Measurements from ENCODE around the gene TLE5.
"Not testable (repeated sequence)": the region's sequence is repeated elsewhere in the genome, so short reads cannot be mapped to it uniquely, and the experiment has no call there.

The TLE5 gene

DNA sequence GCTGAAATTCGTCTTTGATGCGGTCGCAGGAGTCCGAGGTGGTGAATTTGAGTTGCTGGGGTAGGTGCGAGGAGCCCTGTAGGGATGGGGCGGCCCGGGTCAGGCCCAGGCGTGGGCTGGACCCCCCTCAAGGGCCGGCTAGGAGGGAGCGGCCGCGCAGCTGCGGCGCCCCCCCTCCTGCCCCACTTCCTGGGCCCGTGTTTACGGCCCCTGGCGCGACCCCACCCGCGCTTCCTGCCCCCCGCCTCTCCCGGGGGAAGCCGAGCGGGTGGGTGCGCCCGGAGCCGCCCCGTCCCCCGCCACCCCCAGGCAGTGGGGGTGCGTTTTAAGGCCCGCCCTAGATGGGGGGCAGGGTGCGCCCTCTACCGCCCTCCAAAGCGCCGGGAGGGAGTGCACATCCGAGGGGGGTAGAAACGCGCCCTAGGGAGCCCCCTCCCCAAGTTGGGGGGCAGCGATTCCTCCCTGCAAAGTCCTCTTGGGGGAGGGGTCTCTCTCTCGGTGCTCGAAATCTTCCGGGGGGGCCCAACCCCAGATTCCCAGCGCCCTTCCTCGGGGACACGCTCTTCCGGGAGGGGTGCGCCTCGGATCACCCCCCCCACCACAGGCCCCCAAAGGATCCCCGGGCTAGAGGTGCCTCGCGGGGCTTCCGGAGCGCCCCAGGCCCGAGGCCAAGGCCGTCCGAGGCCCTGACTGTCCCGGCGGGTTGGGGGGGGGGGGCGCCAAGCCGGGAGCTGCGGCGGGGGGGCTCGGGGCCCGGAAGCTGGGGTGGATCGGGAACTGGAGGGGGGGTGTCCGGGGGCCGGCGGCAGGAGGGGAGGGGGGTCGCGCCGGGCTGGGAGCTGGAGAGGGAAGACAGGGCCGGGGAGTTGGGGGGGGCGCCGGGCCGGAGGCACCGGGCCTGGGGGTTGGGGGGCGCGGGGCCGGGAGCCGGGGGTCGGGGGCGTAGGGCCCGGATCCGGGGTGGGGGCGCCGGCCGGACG, 823 bp downstream of the TLE5 start:
- DNase-seq (ENCODE audit: low read depth): no peak

DNA sequence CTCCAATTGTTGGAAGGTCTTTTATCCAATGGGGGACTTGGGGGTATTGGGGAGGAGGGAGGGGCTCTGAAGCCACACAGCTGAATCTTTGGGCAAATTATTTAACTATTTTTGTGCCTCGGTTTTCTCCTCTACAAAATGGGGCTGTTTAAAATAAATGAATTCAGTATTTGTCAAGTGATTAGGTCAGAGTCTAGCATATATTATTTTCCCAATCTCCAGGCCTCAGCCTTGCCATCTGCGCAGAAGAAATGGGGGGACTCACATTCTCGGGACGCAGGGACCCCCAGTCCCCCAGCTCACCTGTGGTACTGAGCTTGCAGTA, 1.5 kb downstream of the TLE5 start:
- DNase-seq (ENCODE audit: low read depth): no peak

- no peak for DNase-seq (ENCODE audit: low read depth)
Measured at GRCh38 chr19:3059653-3060052, 2.6 kb downstream of the TLE5 start.

- DNase-seq (ENCODE audit: low read depth): no peak
Measured at GRCh38 chr19:3058821-3059314, 3.4 kb downstream of the TLE5 start.

DNA sequence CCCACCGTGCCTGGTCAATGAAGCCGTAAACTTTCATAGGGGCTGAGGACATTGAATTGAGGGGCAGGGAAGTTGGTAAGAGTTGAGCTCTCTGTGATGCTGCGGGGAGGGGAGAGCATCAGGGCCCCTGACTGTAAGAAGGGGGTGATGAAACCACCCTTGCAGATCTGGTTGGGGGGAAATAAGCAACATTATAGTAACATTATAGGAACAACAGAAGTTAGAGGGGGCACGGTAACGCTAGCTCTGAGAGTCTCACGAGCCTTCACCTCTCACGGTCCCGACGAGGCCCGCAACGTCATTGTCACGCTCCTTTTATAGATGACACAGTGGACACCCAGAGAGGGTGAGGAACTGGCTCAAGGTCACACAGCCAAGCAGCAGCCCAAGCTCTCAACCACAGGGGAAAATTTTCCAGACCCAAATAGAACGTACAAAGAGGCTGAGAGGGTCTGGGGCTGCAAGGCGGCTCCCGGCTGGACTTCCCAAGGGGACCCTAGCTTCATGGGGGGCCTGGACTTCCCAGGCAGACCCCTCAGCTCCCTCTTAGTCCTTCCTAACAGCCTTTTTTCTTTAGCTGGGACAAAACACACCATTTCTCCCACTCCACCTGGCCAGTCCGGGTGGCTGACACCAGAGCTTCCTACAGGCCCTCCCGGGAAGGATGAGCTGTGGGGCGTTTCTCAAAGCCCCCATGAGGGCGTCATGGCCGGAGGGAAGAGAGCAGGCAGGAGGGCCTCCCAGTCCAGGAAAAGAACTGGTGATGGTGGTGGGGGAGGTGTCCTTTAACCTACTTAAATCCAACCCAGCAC, 4.1 kb downstream of the TLE5 start:
- no peak for DNase-seq (ENCODE audit: low read depth)

DNA sequence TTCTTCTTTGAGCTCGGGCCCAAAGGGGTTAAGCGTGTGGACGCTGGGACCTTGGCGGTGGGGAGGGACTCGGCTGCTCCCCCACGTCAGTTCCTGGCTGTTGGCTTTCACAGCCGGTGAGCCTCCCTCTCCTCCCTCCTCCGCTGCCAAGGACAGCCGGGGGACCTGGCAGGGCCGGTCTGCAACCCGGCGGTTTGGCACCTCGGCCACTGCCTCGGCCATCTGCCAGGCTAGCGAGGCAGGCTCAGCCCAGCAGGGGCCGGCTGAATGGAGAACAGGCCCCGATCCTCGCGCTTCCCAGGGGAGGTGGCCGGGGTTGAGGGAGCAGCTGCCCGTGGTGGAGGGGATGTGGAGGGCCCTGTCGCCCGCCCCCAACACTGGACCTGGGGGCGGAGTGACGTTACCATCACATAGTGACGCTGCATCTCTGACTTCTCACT, 5.0 kb downstream of the TLE5 start:
- DNase-seq (ENCODE audit: low read depth): no peak

DNA sequence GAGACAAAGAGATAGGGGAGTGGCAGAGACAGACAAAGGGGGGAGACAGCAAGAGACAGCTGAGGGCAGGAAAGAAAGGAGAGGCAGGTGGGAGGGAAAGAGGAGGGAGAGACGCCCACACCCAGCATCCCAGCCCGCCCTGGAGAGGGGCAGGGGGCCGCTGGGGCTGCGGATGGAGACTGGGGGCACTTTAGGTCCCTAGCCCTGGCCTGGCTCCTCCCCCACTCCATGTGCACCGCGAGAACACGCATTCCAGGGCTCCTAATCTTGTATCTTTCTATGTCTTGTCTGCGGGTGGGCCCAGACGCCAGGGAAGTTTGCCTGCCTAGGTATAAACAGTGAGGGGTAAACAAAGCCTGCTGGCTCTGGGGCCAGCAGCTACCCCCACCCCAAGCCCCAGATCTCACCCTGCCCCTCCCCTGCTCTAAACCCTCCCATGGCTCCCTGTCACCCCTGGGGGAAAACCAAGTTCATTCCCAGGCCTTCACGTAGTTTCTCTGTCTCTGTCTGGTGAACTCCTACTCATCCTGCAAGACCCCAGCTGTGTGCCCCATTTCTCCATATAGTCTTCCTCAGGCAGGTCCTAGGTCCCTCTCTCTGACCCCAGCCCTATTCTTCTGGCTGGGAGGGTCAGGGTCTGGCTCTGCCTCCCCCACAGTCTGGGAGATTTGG, 5.7 kb downstream of the TLE5 start:
- no peak for DNase-seq (ENCODE audit: low read depth)

- DNase-seq (ENCODE audit: low read depth): no peak
Measured at GRCh38 chr19:3055741-3056416, 6.4 kb downstream of the TLE5 start.

DNA sequence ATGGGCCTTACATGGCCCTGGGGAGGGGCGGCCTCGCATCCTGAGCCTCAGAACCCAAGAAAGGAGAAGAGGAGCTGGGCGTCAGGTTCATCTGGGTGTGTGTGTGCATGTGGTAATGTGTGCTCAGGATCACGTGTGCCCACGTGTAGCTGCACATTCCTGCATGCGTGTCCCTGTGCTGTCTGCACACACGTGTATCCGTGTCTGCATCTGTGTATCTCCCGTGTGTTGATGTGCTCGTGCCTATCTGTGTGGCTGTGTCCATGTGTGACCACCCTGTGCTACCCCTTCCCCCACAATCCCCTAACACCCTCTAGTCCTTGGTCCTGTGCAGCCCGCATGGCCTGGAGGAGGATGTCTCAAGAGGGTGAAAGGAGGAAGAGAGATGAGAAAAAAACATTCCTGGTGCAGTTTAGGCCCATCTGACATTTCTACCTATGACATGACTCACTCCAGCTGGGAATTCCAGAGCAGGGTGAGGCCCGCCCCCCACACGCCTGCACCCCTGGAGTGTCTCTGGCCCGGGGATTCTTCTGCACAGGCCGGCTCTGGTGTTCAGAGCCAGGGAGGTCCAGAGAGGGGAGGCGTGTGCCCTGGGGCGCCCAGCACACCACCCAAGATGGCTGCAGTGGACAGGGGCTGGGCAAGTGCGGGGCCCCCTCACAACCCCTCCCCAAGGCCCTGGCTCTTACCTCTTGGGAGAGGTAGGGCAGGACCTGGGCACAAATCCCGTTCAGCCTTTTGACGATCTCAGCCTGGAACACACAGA, 7.1 kb downstream of the TLE5 start:
- DNase-seq (ENCODE audit: low read depth): no peak

GRCh38 chr19:3054265-3054971, 7.9 kb downstream of the TLE5 start:
- no peak for DNase-seq (ENCODE audit: low read depth)

DNA sequence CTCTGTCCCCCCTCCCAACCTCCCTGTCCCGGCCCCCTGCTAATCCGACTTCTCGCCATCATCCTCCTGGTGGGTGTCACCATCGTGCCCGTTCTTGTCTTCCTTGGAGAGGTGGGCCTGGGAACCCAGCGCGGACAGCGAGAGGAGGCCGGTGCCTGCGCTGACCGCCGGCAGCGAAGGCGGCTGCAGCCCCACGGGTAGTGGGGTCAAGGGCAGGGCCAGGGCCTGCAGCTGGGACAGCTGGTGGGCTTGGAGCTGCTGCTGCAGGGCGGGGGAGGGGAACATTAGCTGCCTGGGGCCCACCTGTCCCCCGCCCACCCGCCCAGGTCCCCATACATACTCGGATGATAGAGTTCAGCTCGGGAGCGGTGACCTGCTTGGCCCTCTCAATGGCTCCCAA, 8.5 kb downstream of the TLE5 start:
- no peak for DNase-seq (ENCODE audit: low read depth)

DNA sequence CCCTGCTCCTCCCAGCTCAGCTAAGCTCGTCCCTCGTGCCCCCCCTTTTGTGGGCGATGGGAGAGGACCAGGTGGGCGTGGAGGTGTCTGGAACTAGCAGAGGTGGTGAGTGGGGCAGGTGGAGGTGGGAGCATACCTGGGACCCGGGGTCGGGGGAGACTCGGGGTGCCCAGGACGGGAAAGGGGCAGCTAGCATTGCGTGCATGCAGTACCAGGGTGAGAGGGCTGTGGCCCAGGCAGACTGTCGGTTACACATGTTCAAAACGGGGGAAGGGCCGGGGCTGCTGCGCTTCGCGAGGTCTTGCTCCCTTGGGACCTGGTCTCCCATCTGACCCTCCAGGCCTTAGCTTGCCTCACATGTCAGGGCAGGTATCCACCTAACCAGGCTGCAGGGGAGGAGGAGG, 9.1 kb downstream of the TLE5 start:
- no peak for DNase-seq (ENCODE audit: low read depth)

- not testable (repeated sequence) for DNase-seq (ENCODE audit: low read depth)
Measured at GRCh38 chr19:3050016-3050415, 12.3 kb downstream of the TLE5 start.

DNA sequence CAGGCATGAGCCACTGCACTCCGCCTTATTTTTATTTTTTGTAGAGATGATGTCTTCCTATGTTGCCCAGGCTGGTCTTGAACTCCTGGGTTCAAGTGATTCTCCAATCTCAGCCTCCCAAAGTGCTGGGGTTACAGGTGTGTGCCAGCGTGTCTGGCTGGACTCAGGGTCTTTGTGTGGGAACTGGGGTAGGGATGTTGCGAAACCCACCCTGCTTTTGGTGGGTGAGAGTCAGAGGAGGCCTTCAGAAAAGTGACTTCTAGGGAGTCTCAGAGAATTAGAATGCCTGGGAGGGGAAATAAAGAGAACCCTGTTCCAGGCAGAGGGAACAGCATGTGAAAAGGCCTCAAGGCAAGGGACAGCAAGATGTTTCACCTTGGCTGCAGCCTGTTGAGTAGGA, 13.2 kb downstream of the TLE5 start:
- DNase-seq (ENCODE audit: low read depth): no peak

DNA sequence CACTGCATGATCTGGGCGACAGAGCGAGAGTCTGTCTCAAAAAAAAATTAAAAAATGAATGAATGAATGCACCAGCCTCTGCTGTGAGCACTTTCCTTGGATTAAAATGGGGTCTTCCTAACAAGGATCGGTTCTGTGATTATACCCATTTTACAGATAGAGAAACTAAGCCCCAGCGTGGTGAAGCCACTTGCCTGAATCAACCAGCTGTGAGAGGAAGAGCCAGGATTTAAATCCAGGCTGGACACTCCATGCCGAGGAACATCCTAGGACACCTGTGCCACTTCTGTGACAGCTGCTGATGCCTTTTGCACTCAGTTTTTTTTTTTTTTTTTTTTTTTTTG, 14.1 kb downstream of the TLE5 start:
- DNase-seq (ENCODE audit: low read depth): no peak

- no peak for DNase-seq (ENCODE audit: low read depth)
Measured at GRCh38 chr19:3047496-3048189, 14.7 kb downstream of the TLE5 start.

DNA sequence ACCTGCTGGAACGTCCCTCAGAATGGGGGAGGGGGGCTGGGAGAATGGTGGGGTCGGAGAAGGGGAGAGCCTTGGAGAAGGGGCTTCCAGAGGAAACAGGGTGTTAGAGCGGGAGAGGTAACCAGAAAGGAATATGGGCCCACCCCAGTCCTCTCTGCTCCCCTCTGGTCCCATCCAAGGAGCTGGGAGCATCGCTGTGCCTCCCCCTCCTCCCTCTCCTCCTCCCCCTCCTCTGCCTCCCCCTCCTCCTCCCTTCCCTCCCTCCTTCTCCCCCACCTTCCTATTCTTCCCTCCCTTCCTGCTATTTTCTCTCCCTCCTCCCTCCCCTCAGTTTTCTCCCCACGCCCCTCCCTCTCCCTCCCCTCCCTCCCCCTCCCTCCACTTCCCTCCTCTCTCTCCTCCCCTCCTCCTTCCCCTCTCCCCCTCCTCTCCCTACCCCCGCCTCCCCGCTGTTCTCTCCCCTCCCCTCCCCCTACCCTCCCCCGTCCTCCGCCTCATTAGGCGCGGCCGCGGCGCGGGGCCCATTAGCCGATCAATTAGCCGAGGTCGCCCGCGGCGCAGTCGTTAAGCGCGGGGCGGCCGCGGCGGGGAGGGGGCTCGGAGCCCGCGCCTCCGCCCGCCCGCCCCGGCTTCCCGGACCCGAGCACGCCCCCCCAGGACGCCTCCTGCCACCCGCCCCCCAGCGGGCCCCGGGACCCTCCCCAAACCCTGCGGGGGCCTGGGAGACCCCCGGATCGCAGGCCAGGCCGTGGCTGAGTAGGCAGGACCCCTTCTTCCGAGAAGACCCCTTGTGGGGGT, 15.4 kb downstream of the TLE5 start:
- DNase-seq (ENCODE audit: low read depth): no peak

DNA sequence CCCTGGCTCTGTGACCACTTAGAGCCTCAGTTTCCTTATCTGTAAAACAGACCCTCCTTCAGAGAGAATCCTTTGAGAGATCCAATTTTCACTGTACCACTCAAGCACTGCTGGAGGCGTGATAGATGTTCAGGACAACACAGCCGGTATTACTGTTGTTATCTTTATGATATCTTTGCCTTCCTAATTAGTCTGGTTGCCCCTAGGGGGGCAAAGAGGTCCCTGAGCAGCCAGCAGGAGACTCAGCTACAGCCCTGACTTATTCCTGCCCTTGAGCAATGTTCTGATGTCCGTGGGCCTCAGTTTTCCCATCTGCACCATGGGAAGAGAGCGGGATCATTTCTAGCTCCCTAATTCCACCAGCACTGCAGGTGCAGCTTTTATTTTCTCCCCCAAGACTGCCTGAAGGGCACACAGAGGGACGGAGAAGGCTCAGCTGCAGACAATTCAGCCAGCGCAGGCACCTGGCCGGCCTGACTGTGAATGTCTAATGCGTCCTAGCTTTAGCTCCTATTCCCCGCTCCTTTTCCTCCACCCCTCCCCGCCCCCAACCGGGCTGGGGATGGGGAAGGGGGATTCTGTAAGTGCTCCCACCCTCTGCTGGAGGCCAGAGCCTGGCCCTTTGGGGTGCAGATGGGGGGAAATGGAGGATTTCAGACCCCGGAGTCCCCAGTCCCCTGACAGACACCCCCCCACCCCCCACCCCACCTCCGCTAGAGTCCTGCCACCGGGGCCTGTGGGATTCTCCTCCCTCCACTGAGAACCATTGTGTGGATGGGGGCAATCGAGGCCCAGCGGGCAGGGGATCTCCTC, 16.2 kb downstream of the TLE5 start:
- DNase-seq (ENCODE audit: low read depth): no peak

Measured in stimulated activated CD8-positive, alpha-beta memory T cell treated with anti-CD3 and anti-CD28 coated beads, Interleukin-15, amount 100 ng/mL, for 24 hours (primary cell).